GM18909 (cell line): ENCODE results near the gene TRIM31.

ENCODE experiments used
- ATAC-seq: cut with Tn5 transposase; IDR thresholded peaks from one replicate; pipeline ENCODE4 v1.9.1; 2021; ENCODE audit warnings: mild to moderate bottlenecking; ENCODE audit not compliant: unreplicated experiment, poor library complexity

The TRIM31 gene, protein sequence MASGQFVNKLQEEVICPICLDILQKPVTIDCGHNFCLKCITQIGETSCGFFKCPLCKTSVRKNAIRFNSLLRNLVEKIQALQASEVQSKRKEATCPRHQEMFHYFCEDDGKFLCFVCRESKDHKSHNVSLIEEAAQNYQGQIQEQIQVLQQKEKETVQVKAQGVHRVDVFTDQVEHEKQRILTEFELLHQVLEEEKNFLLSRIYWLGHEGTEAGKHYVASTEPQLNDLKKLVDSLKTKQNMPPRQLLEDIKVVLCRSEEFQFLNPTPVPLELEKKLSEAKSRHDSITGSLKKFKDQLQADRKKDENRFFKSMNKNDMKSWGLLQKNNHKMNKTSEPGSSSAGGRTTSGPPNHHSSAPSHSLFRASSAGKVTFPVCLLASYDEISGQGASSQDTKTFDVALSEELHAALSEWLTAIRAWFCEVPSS

DNA sequence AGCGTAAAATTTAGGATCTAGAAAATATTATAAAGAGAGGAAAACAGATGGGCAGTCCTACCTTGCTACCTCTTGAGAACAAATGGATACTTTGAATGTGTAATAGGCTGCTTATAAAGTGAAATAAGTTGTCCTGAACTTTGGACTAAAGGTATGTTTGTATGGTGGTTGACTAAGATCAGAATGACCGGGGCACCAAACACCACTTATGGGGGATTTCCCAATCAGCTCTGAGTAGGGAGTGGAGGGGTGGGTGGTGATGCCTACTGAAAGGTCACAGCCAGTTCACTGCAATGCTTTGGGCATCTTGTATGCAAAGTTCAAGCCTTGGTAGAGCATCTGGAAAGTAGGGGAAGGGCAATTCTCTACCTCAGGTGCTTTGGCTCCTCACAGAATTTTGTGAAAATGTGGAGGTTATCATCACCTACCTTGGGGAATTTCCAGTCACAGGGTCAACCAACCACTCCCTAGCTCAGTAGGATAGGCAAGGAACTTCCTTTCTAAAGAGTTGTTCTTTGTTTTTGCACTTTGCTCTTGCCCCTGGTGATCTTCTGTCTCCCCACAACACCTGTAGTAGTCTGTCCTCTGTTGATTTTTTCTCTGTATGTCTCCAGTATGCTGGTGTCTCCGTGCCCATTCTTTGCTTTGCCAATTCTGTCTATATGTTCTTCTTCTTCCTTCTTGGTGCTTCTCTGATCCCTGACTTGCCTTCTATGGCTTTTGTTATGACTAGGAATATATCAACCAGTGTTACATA is at the start of gene TRIM31:
Gene TRIM31 (minus strand): TSS at position 88 of the 757 bp plus-strand sequence. CDS start 285 bp downstream, outside the sequence.
- ATAC-seq = peak; percentile 90

DNA sequence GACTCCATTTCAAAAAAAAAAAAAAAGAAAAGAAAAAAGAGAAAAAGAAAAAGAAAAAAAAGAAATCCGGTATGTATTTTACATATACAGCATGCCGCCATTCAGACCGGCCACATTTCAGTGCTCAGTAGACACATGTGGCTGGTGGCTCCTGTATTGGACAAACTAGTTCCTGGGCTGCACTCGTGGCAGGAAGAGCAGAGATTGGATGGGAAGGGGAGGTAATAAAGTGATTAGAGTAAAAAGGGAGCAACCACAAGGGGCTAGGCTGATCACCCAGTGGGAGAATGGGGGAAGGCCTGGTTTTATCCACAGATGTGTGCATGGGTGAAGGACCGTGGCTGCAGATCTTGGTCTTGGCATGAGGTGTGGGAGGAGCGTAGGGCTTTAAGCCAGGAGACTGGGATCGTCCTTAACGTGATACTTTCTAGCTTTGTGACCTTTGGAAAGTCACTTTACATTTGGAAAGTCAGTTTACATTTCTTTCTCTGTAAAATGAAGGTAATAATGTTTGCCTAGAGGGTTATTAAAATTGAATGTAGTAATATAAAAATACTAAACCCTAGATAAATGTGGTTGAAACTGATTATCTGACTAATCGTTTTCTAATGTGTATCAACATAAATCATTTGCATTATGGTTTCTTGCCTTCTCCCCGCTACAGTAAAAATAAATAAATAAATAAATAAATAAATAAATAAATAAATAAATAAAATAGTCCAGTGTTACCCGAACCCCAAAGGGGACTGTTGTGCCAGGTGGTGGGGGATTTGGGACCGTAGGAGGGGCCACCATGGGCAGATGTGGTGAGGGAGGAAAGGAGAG is 49.6 kb upstream of the TRIM31 start:
- no peak for ATAC-seq

DNA sequence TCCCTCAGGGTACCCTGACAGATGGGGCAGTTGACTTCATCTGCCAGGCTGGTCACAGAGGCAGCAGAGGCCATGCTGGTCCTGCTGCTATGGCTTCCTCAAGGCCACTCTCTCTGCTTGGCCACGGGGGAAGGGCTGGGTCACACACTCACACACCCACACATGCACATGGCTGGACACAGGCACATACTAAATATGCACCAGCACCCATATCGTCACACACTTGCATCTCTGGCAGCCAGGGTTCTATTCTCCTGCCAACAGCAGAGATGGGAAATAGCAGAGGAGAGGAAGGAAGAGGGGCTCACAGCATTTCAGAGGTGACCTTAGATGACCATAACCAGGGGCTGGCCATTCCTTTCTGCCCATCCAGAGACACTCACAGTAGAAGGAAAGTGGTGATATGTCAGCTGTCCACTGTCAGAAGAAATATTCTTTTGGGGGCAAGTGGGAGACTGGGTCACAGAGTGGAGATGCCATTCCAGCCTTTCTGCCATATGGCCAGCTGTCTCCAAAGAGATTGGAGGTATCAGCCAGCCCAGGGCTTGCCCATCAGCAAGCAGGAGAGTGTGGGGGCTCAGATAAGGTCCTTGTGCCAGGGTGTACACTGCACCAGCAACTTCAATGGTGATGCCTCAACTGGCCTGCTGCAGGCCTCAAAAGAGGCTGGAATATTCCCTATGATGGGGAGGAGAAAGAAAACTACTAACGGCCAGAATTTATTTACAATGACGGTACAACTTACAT is 48.1 kb upstream of the TRIM31 start, which contains the start of gene TRIM10:
Gene TRIM10 (minus strand): TSS at position 427 of the 747 bp plus-strand sequence. CDS start 353 bp downstream, at position 74.
- ATAC-seq = no peak

DNA sequence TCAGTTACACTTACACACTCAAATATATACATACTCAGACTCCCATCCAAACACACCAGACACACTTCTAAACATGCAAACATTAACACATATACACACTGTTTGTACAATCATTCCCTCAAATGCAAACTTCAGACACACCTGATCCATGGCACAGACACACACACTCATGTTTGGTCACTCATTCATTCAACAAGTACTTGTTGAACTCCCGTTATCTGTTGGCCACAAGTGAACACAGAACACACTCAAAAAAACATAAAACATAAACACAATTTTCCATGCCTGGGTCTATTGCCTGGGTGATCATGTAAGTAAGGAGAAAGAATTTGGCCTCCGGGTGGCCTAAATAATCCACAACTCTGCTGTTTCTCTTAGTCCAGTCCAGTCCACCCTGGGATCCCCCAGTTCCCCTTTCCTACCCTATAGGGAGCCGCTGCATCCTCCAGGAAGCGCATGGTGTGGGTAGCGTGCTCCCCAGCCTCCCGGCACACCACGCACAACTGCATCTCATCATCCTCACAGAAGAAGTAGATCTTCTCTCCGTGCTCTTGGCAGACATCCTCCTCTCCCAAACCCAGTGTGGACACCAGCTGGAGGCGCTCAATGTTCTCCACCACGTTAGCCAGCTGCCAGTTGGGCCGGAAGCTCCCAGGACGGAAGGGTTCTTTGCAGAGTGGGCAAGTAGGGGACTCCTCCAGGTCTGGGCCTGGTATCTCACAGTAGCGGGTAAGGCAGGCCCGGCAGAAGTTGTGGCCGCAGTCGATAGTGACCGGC is 47.3 kb upstream of the TRIM31 start:
- no peak for ATAC-seq

DNA sequence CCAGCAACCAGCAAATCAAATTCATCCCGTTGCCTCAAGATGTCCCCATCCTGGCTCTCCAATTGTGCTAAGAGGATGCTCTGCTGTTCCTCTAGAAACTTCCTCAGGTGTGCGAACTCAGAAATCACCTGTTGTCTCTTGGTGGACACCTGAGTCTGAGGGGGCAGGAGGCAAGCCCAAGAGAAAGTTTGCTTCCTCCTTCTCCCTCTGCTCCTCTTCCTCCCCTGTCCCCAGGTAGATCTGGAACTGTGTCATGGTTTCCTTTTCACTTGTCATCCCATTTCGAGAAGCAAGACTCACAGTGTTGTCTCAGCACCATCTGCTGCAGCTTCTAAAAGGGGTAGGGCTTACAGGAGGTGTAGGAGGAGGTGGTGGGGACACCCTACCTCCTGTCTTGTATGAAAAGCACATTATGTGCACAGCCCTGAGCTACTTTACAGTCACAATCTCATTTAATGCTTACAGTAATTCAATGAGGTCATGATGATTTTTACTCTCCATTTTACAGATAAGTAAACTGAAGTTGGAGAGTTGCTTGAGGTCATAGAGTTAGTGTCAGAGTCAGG is 45.7 kb upstream of the TRIM31 start:
- ATAC-seq = no peak

DNA sequence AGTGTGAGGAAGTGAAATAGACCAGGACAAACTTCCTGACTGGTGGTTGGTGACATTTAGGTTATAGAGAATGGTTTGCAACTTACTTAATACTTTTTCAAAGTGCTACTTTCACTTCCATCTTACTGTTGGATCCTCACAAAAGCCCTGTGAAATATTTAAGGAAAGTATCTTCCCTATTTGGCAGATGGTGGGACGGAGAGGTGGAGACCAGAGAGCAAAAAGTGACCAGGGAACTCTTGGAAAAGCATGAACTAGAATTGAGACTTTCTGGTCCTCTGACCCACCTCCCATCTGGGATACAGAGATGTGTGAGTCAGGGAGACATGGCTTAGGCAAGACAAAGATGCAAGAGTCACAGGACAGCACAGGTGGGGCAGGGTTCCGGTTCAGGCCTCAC is 45.1 kb upstream of the TRIM31 start:
- ATAC-seq = no peak

DNA sequence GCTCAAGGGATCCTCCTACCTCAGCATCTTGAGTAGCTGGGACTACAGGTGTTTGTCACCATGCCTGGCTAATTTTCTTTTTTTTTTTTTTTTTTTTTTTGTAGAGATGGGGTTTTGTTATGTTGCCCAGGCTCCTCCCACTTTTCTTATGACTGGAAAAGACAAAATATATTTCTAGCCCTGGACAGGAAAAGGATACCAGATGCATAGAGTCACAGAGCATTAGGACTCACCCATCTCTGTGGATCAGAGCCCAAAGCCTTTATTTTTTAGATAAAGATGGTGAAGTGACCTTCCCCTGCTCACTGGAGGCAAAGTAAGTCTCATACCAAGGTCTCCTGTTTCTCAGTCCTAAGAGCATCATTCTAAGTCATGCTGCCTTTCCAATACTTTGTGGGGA is 44.7 kb upstream of the TRIM31 start:
- ATAC-seq = no peak

DNA sequence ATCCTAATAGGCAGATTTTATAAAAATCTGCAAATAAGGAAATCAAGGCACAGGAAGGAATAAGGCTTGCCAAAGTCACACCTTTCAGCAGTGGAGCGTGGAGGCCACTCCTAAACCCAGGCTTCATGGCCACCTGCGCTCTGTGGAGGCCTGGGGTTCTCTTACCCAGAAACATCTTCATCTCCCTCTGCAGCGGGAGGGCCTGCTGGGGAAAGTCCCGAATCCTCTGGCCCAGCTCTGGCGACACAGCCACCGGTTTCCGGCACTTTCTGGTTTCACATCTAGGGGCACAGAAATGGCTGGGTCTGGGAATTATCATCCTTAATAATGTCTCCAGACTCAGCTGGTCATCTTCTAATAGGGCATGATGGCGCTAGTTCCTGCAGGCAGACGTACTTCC is 43.9 kb upstream of the TRIM31 start:
- ATAC-seq = no peak

DNA sequence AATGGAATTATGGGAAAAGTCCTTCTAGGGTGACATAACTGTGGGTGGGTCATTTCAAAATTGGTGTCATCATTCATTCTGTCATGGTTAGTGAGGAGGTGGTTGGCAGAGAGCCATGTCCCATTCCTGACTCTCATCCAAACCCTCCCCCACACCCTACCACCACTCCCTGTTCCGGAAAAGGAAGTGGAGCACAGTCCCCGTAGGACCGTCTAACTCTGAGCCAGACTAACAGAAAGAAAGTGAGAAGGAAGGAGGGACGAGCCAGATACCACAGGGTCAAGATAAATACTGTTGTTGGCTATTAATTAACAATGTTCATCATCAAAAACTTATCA is 43.3 kb upstream of the TRIM31 start:
- no peak for ATAC-seq

DNA sequence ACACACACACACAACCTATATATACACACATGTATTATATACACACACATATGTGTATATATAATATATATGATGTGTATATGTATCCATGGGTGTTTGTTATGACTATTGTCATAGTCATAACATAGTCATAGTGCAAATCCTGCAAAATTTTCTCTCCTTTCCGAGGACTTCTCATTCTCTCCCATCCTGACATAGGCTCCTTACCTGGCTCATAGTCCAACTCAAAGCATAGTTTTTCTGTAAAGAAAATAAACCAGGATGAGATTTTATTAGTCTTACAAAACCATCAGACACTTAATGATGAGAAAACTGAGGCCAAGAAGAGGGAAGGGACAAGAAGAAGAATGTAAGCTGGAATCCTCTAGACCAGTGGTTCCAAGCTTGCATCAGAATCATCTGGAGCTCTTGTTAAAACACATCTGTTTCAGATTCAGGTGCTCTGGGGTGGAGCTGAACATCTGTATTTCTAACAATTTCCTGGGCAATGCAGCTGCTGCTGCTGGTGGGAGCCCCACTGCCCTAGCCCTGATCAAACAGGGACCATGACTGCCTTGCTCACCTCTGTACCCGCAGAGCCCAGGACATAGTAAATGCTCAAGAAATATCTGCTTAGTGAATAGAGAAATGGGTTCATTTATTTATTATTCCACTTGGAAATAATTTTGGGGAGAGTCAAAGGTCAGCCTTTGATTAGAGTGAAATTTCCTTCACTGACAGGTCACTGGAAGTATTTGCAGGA is 42.8 kb upstream of the TRIM31 start:
- ATAC-seq = no peak

DNA sequence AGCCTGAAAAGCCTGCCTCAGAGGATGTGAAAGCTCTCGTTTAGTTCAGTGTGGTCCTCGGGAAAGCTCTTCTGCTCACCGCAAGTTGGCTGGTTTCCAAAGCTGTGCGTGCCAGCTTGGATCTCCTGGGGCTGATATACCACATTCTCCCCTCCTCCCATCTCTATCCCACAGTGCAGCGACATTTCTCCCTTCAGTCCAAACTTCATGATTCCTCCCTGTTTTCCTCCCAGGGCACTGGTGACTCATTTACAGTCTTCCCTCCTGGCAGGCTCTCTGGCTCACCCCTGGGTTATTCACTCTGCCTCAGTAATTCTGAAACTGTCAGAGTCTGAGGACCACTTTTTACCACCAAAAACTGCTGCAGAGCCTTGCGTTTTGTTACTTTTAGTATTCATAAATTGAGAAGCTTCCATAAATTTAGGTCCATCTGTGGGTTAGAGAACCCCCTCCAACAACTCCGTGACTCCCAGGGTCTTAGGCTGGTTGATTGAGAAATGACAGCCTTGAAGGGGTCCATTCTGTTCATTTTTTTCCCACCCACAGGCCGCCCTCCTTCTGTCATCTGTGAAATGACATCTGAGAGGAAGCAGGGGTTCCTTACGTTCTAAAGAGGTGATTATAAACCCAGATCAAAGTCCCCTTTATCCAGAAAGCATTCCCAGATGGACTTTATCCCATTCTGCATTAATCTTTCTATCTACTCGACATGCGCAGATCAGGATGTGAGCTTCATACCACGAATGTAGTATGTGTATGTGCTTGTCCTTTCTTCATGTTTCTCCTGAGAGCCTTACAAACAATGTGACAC is 42.0 kb upstream of the TRIM31 start:
- ATAC-seq = no peak

DNA sequence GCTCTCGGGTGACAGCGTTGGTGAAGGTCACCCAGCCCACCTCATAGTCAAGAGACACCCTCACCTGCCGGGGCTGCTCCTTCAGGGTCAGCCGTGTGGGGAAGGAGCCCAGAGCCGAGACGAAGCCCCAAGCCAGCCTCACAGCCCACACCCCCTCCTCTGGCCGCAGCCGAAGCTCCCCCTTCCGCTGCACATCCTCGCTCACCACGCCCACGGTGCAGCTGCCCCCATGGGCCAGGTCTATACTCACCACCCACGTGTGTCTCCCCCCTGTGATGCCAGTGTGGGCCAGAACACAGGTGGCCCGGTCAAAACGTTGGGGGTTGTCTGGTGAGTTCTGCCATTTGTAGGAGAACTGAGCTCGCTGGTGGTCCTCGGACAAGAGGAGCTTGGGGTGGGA is 41.2 kb upstream of the TRIM31 start:
- no peak for ATAC-seq

DNA sequence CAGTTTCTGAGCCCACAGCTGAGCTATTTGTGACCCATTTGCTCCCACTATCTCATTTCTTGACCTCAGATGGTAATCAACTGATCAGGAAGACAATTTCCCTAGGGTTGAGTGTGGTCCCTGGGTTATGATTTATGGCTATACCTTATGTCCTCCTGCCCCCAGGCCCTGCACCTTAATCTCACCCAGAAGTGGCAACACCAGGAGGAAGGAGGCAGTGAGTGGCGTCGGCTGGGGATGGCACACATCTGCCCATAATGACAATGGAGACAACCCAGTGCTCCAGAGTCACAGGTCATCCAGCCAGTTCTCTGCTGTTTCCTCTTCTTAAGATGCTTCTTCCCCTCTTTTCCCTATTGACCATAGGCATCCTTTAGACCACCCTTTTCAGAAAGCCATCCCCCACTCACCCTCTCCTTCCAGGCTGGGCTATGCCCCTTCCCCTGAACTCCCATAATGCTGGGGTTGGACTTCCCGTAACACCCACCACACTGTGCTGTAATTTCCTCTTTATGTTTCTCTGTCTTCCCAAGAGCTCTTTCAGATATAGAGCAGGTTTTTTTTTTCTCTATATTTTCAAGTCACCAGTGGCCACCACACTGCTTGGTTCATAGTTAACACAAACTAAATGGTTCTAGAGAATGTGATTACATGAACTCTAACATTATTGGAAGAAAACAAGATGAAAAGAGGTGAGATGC is 40.2 kb upstream of the TRIM31 start:
- no peak for ATAC-seq

DNA sequence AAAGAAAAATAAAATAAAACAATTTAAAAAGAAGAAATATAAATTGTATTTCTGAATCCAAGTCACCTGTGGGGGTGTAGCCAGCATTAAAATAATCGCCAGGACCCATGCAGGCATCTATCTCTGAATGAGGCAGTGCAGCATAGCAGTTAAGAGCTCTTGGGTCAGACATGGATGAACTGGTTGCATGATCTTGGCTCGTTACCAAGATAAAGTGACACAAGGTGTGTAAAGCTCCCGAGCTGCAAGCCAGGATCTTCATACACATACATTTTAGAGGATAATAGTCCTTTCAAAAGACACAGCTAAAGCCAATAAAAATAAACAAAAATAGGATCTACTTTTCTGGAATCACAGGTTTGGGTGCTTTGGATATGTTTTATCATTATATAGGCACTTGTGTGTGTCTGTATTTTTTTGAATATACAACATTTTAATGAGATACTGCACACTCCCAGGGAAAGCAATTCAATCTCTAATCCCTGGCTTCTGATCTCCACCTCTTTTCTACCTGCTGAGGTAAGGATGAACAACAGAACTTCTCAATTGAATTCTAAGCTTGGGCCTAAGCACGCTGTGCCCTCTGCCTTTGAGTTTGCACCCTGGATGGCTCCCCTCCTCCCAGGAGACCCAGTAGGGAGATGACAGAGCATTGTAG is 39.3 kb upstream of the TRIM31 start:
- no peak for ATAC-seq

DNA sequence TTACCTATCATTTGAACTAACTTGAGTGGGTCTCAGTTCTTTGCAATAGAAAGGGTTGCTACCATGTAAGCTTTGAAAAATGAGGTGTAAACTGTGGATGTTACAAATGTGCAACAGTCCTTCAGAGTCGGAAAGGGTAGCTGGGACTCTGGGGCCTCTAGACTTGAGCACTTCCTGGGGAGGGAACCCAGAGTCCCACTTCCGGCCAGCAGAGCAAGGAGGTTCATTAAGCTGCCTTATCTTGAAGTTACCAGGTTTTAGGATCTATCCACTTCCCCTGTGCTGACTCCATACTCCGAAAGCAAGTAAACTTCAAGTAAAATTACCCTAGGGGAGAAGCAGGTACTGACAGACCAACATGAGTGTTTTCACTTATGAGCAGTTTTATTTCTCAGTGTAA is 38.7 kb upstream of the TRIM31 start:
- no peak for ATAC-seq

DNA sequence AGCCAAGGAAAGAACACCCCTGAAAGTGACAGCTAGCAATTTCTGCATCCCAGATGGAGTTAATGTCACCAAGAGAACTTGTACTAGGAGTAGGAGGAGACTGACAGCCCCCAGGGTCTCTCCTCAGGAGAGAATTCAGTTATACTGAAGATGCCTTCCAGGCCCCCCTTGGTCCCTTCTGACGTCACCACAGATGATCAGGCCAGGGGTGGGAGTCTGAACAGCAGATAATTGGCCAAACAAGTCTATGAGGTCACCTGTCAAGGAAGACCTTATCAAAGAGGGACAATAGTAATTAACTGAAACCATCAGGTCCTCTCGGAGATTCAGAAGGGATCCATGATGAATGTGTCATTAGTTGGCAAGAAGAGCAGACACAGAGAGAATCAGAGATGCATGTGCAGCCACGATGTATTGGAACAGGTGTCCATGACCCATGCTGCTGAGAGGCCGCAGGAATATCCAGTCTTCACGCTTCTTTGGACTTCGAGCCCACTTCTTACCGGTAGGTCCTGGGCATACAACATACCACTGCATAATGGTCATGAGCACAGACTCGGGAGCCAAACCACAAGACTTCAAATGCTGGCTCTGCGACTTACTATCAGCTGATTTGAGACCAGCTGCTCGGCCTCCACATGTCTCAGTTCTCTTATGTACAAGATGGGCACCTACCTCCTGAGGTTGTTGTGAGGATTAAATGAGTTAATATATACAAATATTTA is 37.9 kb upstream of the TRIM31 start:
- no peak for ATAC-seq
